MV-4-11 (cell line): ENCODE measurements around the gene FTO.
A peak's percentile ranks its signal among the peaks of the same experiment; 100 is the strongest.

Source experiments
- DNase-seq: peaks from one replicate; lab custom pipeline; 2025; lab: John Stamatoyannopoulos, UW

Gene FTO

GRCh38 chr16:54160252-54160860, 456.4 kb downstream of the FTO start:
- no peak for DNase-seq

- DNase-seq, result no peak
Measured at GRCh38 chr16:54160939-54161897, 457.3 kb downstream of the FTO start.

DNA sequence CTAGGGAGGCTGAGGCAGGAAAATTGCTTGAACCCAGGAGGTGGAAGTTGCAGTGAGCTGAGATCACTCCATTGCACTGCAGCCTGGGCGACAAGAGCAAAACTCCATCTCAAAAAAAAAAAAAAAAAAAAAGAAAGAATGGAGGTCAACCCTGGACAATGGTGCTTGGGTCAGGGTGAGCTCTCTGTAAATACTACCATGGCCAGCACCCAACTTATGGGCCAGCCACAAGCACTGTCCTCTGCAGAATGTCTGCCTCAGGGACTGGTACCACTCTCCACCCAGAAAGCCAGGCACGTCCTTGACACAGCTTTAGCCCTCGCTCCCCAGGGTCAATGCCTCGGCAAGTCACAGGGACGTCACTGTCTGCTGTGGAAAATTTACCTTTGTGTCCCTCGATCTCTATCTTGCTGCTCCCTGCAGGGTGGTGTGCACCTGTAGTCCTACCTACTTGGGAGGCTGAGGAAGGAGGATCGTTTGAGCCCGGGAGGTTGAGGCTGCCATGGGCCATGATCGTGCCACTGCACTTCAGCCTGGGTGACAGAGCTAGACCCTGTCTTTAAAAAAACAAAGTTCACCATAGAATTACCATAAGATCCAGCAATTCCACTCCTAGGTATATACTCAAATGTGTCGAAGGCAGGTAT, 459.4 kb downstream of the FTO start:
- no peak for DNase-seq

- peak; percentile 32 for DNase-seq
Measured at GRCh38 chr16:54164789-54165173, 460.8 kb downstream of the FTO start.

DNA sequence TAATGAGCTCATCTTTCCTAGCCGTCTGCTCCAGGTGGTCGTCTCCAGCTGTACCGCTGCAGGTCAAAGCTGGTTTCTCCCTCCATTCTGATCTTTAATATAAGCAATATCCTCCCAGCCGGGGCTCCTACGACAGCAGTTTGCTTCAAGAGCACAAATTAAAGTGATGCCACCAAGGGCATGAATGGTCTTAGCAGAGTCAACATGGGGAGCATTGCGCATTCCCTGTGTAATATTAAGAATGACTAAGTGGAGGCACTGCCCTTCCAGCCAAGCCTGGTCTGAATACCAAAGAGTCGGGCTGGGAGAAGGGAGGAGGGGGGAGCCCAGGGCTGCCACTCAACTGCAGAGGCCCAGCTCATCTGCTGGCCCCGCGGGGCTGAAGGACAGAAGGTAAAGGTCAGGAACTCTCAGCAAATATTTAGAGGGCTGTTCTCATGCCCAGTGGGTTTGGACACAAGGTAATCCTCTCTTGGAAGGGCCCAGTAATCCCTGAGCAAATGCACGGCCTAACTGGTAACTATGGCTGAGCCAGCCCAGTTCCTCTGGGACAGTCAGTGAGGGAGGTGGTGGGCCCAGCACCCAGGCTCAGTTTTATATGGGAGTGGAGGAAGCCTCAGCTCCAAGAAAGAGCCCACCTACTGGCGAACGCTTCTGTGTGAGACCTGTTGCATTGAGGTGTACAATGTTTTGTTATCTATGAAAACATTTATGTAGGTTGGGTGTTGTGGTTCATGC, 461.4 kb downstream of the FTO start:
- no peak for DNase-seq

GRCh38 chr16:54165912-54166865, 462.2 kb downstream of the FTO start:
- no peak for DNase-seq

DNA sequence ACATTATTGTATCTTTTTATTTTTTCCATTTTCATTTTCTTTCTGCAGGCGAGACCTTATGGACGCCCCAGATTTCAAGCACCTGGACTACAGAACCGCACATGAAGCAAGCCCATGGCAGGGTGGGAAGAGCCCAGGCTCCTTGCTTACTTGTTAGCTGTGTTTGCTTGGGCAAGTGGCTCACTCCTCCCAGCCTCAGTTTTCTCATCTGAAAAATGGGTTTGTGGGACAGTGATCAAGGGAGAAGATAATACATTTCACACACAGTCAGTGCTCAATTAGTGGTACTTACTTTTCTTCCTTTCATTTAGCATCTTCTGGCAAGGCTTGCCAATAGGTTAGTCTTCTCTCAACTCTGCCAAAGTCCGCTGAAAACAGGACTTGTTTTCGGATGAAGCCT, 465.2 kb downstream of the FTO start:
- no peak for DNase-seq

- peak; percentile 88 for DNase-seq
Measured at GRCh38 chr16:54171626-54172537, 467.9 kb downstream of the FTO start.

- no peak for DNase-seq
Measured at GRCh38 chr16:54173490-54173889, 469.5 kb downstream of the FTO start.

DNA sequence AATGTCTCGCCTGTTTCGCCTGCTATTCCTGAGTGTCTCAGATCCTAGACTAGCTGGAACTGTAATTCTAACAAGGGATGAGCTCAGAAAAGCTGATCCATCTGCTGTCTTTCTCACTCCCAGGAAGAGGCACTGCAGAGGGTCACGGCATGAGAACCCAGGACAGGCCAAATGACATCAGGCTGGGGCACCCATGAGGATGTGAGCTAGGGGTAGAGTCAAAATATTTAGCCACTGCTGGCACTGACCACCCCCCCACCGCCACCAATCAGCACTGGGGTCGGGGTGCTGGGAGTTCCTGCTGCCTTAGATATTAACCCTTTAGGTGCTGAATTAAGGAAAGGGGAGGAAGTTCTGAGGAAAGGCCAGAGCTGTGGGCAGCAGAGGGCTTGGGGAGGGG, 470.2 kb downstream of the FTO start:
- peak; percentile 27 for DNase-seq

DNA sequence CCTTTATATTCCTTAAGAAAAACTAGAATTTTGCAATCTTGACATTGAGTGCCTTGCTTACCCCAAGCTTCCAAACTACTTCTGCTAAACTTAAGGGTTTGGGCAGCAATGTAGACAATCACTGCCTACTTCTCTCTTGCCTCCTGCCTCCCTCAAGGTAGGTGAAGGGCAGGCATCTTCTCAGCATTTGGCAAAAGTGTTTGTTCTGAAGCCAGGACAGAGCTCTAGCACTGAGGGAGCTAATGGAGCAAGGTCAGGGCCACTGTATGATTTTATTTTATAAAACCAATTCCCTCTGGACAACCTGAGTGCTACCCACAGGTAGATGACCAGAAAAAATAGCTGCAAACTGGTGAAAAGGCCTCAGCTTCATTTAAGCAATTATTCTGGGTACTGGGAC, 470.8 kb downstream of the FTO start:
- no peak for DNase-seq

- DNase-seq, result no peak
Measured at GRCh38 chr16:54175169-54175551, 471.2 kb downstream of the FTO start.

- no peak for DNase-seq
Measured at GRCh38 chr16:54175552-54176375, 471.8 kb downstream of the FTO start.

DNA sequence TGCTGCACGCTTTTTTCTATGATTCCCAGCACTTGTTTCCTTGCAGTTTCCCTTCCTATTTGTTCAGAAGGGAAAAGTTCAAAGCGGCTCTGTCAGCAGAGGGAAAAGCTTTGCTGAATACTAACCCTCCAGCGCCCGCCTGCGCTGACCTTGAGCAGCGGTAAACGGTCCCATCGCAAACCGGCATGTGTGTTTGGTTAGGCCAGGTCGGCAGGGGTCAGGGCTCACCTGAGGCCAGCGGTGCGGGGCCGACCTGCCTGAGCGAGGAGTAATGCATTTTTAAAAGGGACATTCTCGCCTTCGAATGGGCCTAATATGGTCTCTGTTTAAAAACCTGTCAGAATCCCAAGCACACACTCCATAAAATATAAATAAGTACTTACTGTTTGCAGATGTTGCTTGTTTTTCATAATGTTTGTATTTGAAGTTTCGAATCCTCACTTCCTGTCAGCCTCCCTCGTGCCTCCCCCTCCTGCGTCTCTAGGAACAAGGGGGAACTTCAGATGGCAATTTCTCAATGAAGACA, 472.5 kb downstream of the FTO start:
- peak; percentile 69 for DNase-seq

GRCh38 chr16:54177052-54177861, 473.3 kb downstream of the FTO start:
- DNase-seq, result no peak

GRCh38 chr16:54177862-54178477, 474.0 kb downstream of the FTO start:
- DNase-seq, result no peak

DNA sequence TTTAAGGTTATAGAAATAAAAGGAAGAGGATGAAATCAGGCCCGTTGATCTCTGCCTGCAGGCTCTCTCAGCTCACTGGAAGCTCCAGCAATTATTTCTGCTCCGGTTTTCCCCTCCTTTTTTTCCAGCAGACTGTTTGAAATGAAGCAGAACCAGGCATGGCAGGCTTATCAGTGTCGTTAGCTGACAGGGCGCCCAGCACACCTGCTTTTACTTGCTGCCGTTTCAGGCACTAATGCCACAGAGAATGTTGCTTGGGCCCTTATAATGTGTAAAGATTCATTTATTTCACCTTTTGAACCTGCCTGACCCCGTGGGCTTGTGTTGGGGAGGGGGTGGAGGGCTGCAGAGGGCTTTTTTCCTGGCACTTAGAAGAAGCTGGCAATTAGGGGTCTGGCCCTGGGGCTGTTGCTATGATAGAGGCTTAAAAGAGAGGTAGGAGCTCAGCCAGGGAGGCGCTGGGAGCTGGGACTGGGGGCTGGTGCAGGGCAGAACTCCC, 474.6 kb downstream of the FTO start:
- no peak for DNase-seq
